ENCODE results near the gene CNN3.

Gene CNN3

GRCh38 chr1:94925004-94925403 is 1.9 kb downstream of the CNN3 start:
- in situ Hi-C loops (cut with HindIII; ENCODE audit: low sequenced_read_pairs) = no loop called here

- in situ Hi-C loops (cut with HindIII; ENCODE audit: low sequenced_read_pairs) = loop anchor here (5.0 kb wide), 1 partner anchor 61 kb away; no protein-coding TSS in a partner anchor
Observed at GRCh38 chr1:94922761-94923331, 4.1 kb downstream of the CNN3 start.

- in situ Hi-C loops (cut with HindIII; ENCODE audit: low sequenced_read_pairs) = loop anchor here (5.0 kb wide), 1 partner anchor 60 kb away; no protein-coding TSS in a partner anchor
Observed at GRCh38 chr1:94921977-94922376, 4.9 kb downstream of the CNN3 start.

- in situ Hi-C loops (cut with HindIII; ENCODE audit: low sequenced_read_pairs) = loop anchor here (5.0 kb wide), 1 partner anchor 58 kb away; no protein-coding TSS in a partner anchor
Observed at GRCh38 chr1:94920061-94920460, 6.8 kb downstream of the CNN3 start.

- in situ Hi-C loops (cut with HindIII; ENCODE audit: low sequenced_read_pairs) = loop anchor here (5.0 kb wide), 1 partner anchor 57 kb away; no protein-coding TSS in a partner anchor
Observed at GRCh38 chr1:94919241-94920030, 7.5 kb downstream of the CNN3 start.

- in situ Hi-C loops (cut with HindIII; ENCODE audit: low sequenced_read_pairs) = no loop called here
Observed at GRCh38 chr1:94917251-94917650, 9.7 kb downstream of the CNN3 start.

- in situ Hi-C loops (cut with HindIII; ENCODE audit: low sequenced_read_pairs) = no loop called here
Observed at GRCh38 chr1:94912263-94913184, 14.4 kb downstream of the CNN3 start.

GRCh38 chr1:94909486-94909885 is 17.4 kb downstream of the CNN3 start:
- in situ Hi-C loops (cut with HindIII; ENCODE audit: low sequenced_read_pairs) = no loop called here

GRCh38 chr1:94908965-94909364 is 17.9 kb downstream of the CNN3 start:
- in situ Hi-C loops (cut with HindIII; ENCODE audit: low sequenced_read_pairs) = no loop called here

- in situ Hi-C loops (cut with HindIII; ENCODE audit: low sequenced_read_pairs) = no loop called here
Observed at GRCh38 chr1:94908190-94908589, 18.7 kb downstream of the CNN3 start.

- in situ Hi-C loops (cut with HindIII; ENCODE audit: low sequenced_read_pairs) = no loop called here
Observed at GRCh38 chr1:94907136-94907535, 19.8 kb downstream of the CNN3 start.

GRCh38 chr1:94906382-94906781 is 20.5 kb downstream of the CNN3 start:
- in situ Hi-C loops (cut with HindIII; ENCODE audit: low sequenced_read_pairs) = no loop called here

GRCh38 chr1:94905207-94905606 is 21.7 kb downstream of the CNN3 start:
- in situ Hi-C loops (cut with HindIII; ENCODE audit: low sequenced_read_pairs) = no loop called here

GRCh38 chr1:94903280-94904009 is 23.5 kb downstream of the CNN3 start:
- in situ Hi-C loops (cut with HindIII; ENCODE audit: low sequenced_read_pairs) = no loop called here

GRCh38 chr1:94901841-94902240 is 25.1 kb downstream of the CNN3 start:
- in situ Hi-C loops (cut with HindIII; ENCODE audit: low sequenced_read_pairs) = no loop called here

GRCh38 chr1:94899756-94900155 is 27.2 kb downstream of the CNN3 start:
- in situ Hi-C loops (cut with HindIII; ENCODE audit: low sequenced_read_pairs) = no loop called here

GRCh38 chr1:94898491-94899385 is 28.2 kb downstream of the CNN3 start:
- in situ Hi-C loops (cut with HindIII; ENCODE audit: low sequenced_read_pairs) = no loop called here

GRCh38 chr1:94895518-94895917 is 31.4 kb downstream of the CNN3 start:
- in situ Hi-C loops (cut with HindIII; ENCODE audit: low sequenced_read_pairs) = no loop called here

GRCh38 chr1:94894630-94895029 is 32.3 kb downstream of the CNN3 start:
- in situ Hi-C loops (cut with HindIII; ENCODE audit: low sequenced_read_pairs) = no loop called here
